ENCODE results near the gene MTHFD1L.
"Not testable (repeated sequence)": the region's sequence is repeated elsewhere in the genome, so short reads cannot be mapped to it uniquely, and the experiment has no call there.

The MTHFD1L gene

DNA sequence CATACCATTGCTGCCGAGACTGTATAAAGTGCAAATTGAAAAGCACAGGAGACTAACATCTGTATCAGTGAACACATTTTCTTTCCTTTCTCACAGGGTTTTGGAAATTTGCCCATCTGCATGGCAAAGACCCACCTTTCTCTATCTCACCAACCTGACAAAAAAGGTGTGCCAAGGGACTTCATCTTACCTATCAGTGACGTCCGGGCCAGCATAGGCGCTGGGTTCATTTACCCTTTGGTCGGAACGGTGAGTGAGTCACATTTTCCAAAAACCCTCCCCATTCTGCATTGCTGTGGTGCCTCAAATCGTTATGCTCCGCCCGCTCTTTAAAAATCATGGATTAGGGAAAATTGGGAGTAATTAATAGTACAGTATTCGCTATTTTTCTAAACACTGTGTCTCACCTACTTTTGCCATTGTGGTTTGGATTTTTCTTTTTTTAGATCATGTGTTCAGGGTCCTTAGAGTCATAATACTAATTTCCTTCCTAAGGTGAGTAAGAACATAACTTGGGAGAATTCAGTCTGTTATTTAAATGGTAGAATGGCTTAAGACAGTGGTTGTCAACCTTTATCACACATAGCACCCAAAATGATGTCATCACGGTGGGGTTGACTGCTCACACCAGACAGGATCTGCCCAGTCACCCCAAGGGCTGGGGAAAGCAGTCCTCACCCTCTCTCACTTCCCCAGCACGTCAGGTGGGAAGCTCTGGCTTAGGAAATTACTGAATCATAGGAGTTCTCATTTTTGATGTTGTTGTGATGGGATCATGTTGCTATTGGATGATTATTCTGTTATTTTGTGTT is 171.6 kb downstream of the MTHFD1L start:
- H3K9me3 ChIP-seq = no peaks in the 10 kb centered on the region
- H3K27ac ChIP-seq = no peak overlapping the region
- peaks cover 4 to 6% of the 10 kb centered on the region in 2 experiments for H3K4me1 ChIP-seq (ENCODE audit: control insufficient read depth in 1 of 2, insufficient read depth in 1 of 2, low read depth in 1 of 2, low read length in 1 of 2)
- no peak for TF ChIP-seq CTCF (IDR thresholded peaks at IDR 0.05)
- no peak overlapping the region for H3K4me3 ChIP-seq (ENCODE audit: low read depth in 1 of 2, low read length in 1 of 2)
- no peaks in the 10 kb centered on the region for H3K36me3 ChIP-seq
- no peaks in the 10 kb centered on the region for H3K27me3 ChIP-seq

- no peaks in the 10 kb centered on the region for H3K9me3 ChIP-seq
- H3K4me1 ChIP-seq (ENCODE audit: control insufficient read depth in 1 of 2, insufficient read depth in 1 of 2, low read depth in 1 of 2, low read length in 1 of 2) = peaks cover 4 to 6% of the 10 kb centered on the region in 2 experiments
- H3K27ac ChIP-seq = no peak overlapping the region
- no peaks in the 10 kb centered on the region for H3K36me3 ChIP-seq
- TF ChIP-seq CTCF (IDR thresholded peaks at IDR 0.05) = no peak
- H3K4me3 ChIP-seq (ENCODE audit: low read depth in 1 of 2, low read length in 1 of 2) = no peak overlapping the region
- no peaks in the 10 kb centered on the region for H3K27me3 ChIP-seq
Measured at GRCh38 chr6:151038616-151039015, 173.1 kb downstream of the MTHFD1L start.

GRCh38 chr6:151040888-151041521 is 175.5 kb downstream of the MTHFD1L start:
- not testable (repeated sequence) for H3K4me1 ChIP-seq (ENCODE audit: control insufficient read depth in 1 of 2, insufficient read depth in 1 of 2, low read depth in 1 of 2, low read length in 1 of 2); H3K27ac ChIP-seq; H3K36me3 ChIP-seq; H3K27me3 ChIP-seq; H3K9me3 ChIP-seq
- H3K4me3 ChIP-seq (ENCODE audit: low read depth in 1 of 2, low read length in 1 of 2) = peak overlapping the region in 1 of 2 experiments; percentile 28

DNA sequence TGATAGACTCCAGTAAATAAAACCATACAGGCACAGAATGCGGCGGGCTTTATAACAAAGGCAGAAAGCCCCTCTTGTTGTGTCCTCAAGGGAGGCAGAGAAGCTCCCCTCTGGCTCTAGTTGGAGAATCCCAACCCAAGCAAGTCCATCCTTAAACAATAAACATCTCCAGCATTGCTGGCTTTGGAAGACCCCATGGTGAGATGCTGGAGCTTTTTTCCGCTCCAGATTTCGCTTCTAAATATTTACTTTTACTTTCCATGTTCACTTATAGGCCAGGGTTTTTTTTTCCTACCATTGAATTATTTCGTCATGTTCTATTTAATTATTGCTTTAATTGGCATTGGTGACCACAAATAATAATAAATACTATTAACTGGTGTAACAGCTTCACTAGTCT is 176.2 kb downstream of the MTHFD1L start:
- H3K9me3 ChIP-seq = no peaks in the 10 kb centered on the region
- H3K4me1 ChIP-seq (ENCODE audit: control insufficient read depth in 1 of 2, insufficient read depth in 1 of 2, low read depth in 1 of 2, low read length in 1 of 2) = peaks cover 4 to 6% of the 10 kb centered on the region in 2 experiments
- H3K27ac ChIP-seq = no peak overlapping the region
- no peaks in the 10 kb centered on the region for H3K27me3 ChIP-seq
- H3K36me3 ChIP-seq = no peaks in the 10 kb centered on the region
- TF ChIP-seq CTCF (IDR thresholded peaks at IDR 0.05) = no peak
- H3K4me3 ChIP-seq (ENCODE audit: low read depth in 1 of 2, low read length in 1 of 2) = no peak overlapping the region

DNA sequence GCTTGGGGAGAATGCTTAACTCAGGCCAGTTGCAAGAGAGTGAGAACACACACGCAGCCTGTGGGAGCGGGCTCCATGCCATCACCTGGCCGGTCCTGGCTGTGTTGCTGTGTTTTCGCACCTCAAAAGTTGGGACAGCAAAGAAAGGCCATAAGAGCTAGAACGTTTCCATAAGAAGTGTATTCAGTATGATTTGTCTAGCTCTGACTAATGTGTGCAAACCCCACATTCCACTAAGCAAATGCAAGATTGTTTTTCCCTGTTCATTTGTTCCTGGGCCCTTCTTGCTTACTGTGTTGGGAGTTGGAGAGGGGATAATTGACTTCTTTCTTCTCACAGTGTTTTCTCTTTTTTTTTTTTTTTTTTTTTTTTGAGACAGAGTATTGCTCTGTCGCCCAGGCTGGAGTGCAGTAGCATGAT is 177.4 kb downstream of the MTHFD1L start:
- not testable (repeated sequence) for H3K9me3 ChIP-seq; H3K36me3 ChIP-seq; H3K4me1 ChIP-seq (ENCODE audit: control insufficient read depth in 1 of 2, insufficient read depth in 1 of 2, low read depth in 1 of 2, low read length in 1 of 2); H3K27me3 ChIP-seq; H3K4me3 ChIP-seq (ENCODE audit: low read depth in 1 of 2, low read length in 1 of 2); H3K27ac ChIP-seq

DNA sequence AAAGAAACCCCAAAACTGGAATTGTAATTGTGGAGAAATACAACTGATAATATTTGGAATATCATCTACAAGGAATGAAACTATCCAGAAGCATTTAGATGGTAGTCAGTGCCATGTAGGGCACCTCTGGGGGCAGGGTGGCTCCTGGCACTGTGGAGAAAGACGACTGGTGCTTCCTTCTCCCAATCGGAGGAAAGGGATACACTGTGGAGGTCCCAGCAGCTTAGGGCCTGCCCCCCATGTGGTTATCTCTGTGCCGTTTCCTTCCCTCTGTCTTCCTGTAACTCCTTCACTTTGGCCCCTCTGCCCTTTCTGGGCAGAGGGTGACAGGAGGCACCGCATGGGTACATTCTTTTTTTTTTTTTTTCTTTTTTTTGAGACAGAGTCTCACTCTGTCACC is 178.4 kb downstream of the MTHFD1L start:
- Histone ChIP-seq H3K27me3 (no peaks in the 10 kb centered on the region), H3K9me3 (no peaks in the 10 kb centered on the region), H3K4me3 (ENCODE audit: low read depth in 1 of 2, low read length in 1 of 2) (no peak overlapping the region), H3K36me3 (no peaks in the 10 kb centered on the region), H3K4me1 (ENCODE audit: control insufficient read depth in 1 of 2, insufficient read depth in 1 of 2, low read depth in 1 of 2, low read length in 1 of 2) (peaks cover 4 to 6% of the 10 kb centered on the region in 2 experiments), H3K27ac (no peak overlapping the region)
- no peak for TF ChIP-seq CTCF (IDR thresholded peaks at IDR 0.05)

Data from neutrophil (primary cell).